HG02840 (cell line): ENCODE measurements around the gene NUP133.
A peak's percentile ranks its signal among the peaks of the same experiment; 100 is the strongest.
"Not testable (repeated sequence)": the region's sequence is repeated elsewhere in the genome, so short reads cannot be mapped to it uniquely, and the experiment has no call there.

Experiments used
- ATAC-seq: cut with Tn5 transposase; IDR thresholded peaks from one replicate; pipeline ENCODE4 v1.9.1; 2021; ENCODE audit warnings: mild to moderate bottlenecking, moderate library complexity, moderate number of reproducible peaks; ENCODE audit not compliant: unreplicated experiment, low FRiP score

NUP133 gene

DNA sequence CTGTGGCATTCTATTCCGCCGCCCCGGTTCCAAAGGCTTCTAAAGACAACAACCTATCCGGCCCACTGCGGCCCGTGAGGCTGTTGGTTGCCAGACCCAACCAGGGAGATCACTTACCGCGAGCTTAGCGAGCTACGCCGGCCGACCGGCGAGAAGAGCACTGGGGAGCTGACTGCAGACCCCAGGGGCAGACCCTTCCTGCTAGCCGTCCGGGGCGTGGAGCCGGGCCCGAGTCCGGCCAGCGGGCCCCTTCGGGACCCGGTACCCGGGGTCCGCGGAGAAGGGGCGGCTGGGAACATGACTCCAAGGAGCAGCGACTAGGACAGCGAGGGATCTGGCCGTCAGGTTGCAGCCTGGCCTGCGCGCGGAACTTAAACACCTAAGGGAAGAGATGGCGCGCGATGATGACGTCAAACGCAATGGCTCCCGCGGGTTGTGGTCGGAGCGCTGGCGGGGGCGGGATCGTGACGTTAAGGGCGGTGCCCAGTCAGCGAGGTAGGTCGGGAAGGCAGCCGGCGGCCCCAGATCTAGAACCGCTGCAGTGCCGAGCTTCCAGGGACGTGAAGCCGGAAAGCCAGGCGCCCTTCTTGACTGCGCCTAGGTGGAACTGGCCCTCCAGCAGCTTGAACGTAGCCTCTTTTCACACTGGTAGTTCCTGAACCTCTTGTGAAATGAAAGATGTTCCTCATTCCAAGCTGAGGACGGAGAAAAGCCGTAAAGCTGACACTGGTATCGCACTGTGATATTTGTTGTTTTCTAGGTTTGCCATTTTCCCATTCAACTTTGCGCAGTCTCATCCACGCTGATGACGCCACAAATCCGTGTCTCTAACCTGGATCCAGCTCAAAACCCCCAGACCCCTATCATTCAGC, at the start of gene NUP133:
NUP133 (minus strand) TSS at position 391 of the 872 bp plus-strand sequence; CDS start at position 299, 92 bp downstream.
- ATAC-seq: peak; percentile 98

DNA sequence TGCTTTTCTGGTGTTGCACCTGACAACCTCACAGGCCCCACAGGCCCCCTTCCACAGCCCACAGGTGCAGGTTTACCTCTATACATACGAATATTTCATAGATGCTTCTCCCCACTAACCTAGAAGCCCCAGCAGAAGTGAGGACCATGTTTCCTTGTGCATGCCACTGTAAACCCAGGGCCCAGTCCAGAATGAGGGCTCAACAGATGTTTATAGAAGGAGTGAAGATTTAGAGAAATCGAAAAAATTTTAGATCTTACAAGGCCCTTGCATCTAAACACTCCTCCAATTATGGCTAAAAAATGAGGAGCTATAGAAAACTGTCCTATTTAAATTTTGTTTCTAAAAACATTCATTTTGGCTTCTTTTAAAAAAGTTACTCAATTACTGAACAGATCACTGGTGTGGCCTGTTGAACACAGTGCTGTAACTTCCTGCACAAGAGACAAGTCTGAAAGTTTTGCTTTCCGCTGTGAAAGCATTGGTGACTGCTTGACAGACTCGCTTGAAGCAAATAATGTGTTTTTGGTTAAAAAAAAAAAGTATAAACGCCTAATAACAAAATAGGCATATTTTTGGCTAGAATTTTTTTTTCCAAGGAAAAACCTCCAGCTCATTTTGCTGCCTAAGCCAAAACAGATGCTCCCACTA, 49.2 kb upstream of the NUP133 start:
- no peak for ATAC-seq

DNA sequence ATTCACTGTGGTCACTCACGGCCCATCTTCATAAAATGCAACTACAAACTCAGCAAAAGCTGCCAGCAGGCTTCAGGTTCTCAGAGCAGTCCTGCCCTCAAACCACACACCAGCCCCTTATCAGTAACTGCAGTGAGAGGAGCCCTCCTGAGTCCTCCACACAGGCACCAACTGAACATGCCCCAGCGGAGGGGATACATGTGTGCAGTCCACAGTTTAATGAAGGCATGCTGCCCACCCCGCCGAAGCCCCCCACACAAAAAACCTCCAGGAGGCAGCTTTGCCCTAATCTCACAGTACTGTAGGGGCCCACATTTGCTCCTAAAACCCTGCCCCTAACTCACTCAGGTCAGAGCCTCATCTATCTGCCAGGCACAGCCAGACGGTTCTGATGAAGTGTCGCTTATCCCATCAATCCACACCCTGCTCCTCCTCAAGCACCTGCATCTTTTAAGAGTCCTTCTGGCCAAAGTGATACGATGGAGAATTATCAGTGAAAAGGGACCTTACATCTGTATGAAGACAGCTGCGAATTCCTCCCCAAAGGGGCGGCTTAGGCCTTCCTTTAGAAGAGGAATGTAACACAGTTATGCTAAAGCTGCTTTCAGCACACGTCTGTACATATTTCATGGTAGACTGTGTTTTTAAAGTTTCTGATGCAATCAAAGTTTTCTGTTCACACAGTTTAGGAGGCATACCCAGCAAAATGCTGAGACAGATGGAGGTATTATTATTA, 46.9 kb upstream of the NUP133 start:
- no peak for ATAC-seq

DNA sequence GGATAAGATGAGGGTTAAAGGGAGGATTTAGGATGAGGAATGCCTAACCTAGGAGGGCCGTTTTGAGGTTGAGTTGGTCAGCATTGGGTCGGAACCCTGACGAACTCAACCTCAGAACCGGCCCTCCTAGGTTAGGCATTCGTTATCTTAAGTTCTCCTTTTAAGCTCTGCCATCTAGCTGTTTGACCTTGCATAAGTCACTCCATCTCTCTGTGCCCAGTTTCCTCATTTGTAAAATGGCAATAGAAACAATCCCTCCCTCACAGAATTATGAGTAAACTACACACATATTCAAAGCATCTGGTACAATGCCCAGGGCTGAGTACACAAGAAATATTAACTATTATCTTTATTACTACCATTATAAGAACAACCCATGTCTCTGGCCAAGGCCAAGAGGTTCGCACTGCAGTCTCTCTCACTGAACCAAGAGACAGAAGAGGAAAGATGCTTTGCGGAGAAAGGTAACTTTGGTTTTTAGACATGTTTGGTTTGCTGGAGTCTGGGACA, 45.5 kb upstream of the NUP133 start:
- no peak for ATAC-seq

DNA sequence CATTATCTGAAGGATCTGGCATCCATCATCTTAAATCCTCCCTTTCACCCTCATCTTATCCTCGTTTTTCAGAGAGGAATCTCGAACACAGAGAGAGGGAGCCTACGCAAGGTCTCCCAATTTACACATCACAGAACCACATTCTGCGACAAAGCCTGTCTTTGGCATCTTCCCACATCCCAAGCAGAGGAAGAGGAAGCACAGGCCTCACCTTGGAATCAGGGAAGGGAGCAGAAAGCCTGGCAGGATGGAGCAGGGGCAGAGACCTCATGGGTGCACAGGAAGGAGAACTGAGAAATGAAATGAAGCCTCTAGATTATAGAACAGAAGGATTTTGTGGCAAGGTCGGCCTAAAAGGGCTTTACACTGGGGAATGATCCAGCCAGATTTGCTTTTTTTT, 44.6 kb upstream of the NUP133 start:
- ATAC-seq: no peak

DNA sequence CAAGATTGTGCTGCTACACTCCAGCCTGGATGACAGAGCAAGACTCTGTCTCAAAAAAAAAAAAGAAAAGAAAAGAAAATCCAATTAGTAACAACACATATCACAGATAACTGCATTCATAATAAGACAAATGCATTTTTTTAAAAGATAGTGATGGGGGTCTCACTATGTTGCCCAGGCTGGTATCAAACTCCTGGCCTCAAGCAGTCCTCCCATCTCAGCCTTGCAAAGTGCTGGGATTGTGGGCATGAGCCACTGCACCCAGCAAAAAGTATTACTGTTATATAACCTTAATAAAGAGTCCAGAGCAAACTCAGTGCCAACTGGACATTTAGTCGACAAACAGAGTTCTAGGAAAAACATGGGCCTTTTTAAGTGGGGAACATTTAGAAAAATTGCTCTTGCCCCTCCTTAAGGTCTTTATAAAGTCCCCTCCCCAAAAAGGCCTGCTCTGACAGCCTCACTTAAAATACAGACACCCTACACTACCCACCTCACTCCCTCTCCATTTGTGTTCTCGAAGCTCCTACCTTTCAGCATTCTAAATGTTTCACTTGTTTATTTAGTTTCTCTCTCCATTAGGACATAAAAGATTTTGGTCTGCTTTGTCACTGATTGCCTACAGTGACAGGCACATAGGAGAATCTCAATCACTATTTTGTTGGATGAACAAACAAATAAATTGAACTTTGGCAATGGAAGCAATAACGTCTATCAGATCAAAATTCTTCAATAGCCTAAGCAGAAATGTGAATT, 42.8 kb upstream of the NUP133 start:
- ATAC-seq: no peak

DNA sequence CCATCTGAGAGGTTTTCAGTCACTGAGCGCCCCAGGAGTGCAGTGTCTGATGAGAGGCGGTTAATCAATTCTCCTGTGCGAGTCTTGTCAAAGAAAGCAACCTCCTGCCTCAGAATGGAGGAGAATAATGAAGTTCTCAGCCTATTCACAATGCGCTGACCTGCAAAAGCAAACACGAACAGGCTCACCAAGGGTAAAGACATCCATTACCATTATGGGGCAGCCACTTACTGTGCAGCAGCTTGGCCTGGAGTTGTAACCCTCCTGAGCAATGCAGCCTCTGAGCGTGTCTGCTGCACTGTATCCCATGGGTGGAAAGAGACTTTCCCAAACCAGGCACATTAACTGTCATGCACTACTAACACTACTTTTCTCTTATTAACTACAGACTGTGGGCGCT, 39.4 kb upstream of the NUP133 start:
- ATAC-seq: no peak

DNA sequence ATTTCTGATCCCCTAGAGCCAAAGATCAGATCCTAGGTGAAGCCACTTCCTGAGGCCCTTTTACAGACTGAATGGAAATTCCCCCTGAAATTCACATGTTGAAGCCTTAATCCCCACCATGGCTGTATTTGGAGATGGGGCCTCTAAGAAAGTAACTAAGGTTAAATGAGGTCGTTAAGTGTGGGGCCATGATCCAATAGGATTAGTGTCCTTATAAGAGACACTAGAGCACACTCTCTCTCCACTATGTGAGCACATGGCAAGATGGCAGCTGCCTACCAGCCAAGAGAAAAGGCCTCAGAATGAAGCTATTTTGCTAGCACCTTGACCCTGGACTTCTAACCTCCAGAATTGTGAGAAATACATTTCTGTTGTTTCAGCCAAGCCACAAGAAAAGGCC, 36.4 kb upstream of the NUP133 start:
- no peak for ATAC-seq

DNA sequence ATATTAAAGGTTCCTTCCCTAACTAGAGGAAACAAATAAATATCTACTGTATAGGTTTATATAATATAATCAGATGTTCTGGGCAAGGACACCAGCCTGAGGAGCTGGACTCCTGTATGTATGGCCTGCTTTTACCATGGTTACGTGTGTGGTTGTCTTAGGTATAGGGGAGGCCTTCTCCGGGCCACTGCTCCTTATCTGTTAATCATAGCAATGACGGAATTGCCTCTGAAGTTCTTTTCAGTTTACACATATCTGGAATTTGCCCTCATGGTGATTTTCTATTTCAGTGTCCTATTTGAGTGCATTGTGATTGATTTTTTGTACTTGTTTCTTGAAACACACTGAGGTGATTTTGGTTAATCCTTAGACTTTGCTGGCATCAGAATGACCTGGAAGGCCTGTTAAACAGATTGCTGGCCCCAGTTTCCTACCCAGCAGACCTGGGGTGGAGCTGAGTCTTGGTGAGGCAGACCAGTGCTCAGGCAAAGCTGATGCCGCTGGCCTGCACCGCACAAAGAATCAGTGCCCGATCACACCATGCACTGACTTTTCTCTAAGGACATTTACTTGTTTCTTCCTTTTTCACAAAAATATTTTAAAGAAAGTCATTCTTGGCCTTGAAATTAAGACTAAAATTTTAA, 31.8 kb upstream of the NUP133 start:
- ATAC-seq: no peak

DNA sequence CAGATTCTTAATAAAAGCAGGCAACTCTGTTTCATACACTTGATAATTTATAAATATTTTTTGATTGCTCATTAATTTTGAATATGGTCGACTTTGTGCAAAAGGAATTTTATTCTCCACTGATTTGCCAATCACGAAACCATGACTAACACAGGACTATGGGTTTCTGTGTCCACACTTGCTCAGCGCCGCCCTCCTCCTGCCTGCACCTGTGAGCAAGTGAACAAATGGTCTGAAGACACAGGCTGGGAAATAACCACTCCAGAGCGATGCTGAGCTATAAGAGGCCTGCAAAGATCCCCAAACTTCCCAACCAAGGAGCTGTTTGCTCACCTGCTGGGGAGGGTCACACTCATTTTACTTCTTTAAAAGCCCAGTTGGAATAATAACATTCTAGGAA, 30.8 kb upstream of the NUP133 start:
- no peak for ATAC-seq

DNA sequence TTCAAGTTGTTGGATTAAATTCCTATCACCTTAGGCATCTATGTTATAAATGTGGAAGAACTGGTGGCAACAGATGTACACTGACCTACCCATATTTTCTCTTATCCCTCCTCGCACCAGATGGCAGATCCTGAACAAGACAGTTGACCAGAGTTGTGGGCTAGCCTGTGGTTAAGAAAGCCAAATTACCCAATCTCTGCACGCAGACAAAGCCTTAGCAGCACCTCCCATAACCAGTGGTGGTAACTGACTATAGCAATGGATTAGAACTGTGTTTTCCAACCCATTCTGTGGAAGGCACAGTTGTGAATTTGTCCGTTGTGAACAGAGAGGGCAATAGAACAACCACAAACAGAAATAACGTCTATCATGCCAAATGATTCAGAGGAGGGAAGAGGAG, 29.8 kb upstream of the NUP133 start:
- ATAC-seq: no peak

DNA sequence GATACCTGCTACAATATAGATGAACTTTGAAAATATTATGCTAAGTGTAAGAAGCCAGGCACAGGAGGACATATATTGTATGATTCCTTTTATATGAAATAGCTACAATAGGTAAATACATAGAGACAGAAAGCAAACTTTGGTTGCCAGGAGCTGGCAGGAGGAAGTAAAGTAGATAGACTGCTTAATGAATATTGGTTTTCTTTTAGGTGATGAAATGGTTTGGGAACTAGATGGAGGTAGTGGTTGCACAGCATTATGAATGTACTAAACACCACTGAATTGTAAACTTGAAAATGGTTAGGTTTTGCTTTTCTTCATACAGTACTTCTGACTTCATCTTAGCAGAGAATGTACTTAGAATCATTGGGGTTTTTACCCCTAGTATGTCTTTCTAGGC, 28.8 kb upstream of the NUP133 start:
- no peak for ATAC-seq

DNA sequence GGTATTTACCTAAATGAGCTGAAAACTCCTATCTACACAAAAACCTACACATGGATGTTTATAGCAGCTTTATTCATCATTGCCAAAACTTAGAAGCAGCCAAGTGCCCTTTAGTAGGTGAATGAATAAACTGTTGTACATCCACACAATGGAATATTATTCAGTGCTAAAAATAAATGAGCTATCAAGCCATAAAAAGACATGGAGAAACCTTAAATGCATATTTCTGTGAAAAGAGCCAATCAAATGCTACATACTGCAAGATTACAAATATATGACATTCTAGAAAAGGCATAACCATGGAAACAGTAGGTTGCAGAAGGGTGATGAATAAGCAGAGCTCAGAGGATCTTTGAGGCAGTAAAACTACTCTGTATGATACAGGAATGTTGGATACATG, 27.1 kb upstream of the NUP133 start:
- ATAC-seq: no peak

DNA sequence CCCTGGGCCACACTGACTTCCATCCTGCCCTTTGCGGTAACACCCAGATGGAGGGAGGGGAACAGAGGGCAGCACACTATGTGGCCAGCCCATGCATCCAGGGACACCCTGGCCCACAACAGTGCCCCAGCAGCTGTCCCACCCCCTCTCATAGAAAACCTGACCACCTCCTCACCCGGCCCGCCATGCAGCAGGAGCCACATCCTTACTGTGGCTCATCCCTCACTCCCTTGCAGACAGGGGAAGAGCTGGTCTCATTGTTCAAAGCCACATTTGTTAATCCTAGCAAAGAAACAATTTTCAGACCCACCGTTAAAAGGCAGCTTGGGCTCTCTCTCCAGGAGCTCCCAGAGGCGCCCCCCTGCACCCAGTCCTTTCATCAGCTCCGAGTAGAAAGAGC, 23.2 kb upstream of the NUP133 start:
- no peak for ATAC-seq

DNA sequence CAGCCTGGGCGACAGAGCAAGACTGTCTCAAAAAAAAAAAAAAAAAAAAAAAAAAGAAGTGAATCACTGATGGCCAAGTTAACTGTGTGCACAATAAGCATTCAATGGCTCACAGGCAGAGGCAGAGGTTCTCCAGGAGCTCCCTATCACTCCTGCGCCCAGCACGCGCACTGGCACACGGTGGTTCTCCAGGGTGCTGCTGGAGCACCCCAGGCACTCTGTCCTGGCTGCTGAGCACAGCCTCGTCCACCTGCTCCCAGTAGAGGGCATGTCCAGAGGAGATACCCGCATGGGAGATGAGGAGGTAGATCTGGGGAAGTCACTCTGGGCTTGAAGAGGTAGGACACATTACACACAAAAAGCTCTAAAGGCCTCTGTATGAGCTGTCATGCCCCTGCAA, 21.5 kb upstream of the NUP133 start:
- no peak for ATAC-seq

DNA sequence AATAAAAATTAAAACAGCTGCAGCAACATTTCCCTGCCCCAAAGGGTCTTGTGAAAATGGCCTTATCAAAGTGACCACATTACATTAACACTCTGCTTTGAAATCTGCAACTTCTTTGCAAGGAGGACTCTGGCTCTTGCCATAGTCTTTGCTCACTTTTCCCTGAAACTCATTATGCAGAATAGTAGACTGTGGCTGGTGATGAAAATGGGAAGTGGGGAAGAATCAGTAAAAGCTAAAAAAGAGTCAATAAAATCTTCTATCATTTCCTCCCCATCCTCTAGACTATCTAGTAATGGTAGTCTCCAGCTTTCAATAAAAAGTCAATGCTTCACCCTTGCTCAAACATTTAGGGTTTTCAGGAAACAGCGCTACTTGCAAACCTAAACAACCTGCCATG, 18.6 kb upstream of the NUP133 start:
- no peak for ATAC-seq

DNA sequence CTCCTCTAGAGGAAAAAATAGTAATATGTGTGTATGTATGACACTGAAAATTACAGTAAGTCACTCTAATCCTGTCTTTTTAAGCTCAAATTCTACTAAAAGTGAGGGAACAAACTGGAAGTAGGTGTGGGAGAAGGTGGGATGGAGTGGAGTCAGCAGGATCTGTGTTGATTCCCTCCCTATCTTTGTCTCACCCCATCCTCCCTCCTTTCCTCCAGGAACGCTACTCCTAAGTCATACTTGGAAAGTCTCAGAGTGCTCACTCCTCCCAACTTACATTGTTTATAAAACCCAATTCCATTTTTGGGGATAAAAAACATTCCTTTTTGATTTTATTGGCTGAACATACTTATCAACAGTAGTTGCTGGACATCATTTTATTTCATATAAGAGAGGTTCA, 14.9 kb upstream of the NUP133 start:
- no peak for ATAC-seq

DNA sequence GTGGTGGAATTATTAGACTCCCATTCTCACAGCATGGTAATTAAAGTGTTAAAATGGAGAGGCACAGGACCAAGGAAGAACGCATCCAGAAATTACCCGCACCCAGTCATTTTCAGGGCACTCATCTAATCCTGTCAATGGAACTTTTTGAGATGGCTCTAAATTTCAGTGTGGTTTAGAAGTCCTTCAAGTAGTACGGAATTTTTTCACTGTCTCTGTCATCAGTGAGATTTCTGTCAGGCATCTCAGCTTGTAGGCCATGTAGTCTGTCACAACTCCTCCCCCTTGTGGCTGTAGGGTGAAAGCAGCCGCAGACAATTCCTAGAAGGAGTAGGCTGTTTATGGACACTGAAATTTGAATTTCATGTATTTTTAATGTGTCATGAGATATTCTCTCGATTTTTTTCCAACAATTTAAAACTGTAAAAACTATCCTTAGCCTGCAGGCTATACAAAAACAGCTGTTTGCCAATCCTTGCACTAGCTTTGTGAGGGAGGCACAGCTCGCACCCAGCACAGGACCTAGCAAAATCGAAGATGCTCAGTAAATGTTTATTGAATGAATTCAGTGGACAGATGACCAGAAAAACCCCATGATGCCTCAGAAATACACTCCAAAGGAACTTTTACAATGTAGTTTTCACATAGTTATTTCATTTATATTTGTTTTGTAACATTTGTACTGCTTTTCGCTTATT, 6.6 kb upstream of the NUP133 start:
- no peak for ATAC-seq

DNA sequence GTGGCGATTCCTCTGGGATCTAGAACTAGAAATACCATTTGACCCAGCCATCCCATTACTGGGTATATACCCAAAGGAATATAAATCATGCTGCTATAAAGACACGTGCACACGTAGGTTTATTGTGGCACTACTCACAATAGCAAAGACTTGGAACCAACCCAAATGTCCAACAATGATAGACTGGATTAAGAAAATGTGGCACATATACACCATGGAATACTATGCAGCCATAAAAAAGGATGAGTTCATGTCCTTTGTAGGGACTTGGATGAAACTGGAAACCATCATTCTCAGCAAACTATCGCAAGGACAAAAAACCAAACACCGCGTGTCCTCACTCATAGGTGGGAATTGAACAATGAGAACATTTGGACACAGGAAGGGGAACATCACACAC, 3.5 kb upstream of the NUP133 start:
- ATAC-seq: not testable (repeated sequence)
